GM20000 (cell line): ENCODE data around the gene CACNA1D.
A peak's percentile ranks its signal among the peaks of the same experiment; 100 is the strongest.

Experiments used
- DNase-seq: peaks from one replicate; pipeline ENCODE4 v3.0.0; 2012; ENCODE audit warnings: low spot score
- CTCF ChIP-seq: IDR thresholded peaks from 2 replicates; pipeline ENCODE4 v1.5.1; 2012; ENCODE audit warnings: mild to moderate bottlenecking, control low read depth; ENCODE audit errors: extremely low read depth, missing control alignments

The CACNA1D gene

GRCh38 chr3:53545996-53546359 is 51.6 kb downstream of the CACNA1D start:
- TF ChIP-seq CTCF: no peak
- no peak for DNase-seq

- DNase-seq: no peak
- no peak for TF ChIP-seq CTCF
These were observed 52.9 kb downstream of the CACNA1D start for GRCh38 chr3:53547327-53547726.

- no peak for DNase-seq
- no peak for TF ChIP-seq CTCF
These were observed 55.7 kb downstream of the CACNA1D start for GRCh38 chr3:53550005-53550620.

- DNase-seq: no peak
- TF ChIP-seq CTCF: no peak
These were observed 56.9 kb downstream of the CACNA1D start for GRCh38 chr3:53551324-53551723.

- no peak for DNase-seq
- no peak for TF ChIP-seq CTCF
These were observed 58.3 kb downstream of the CACNA1D start for GRCh38 chr3:53552730-53553129.

GRCh38 chr3:53553200-53553599 is 58.8 kb downstream of the CACNA1D start:
- no peak for TF ChIP-seq CTCF

GRCh38 chr3:53554559-53555067 is 60.2 kb downstream of the CACNA1D start:
- no peak for TF ChIP-seq CTCF
- DNase-seq: peak; percentile 56

More at GRCh38 chr3:53553200-53553599, 58.8 kb downstream of the CACNA1D start:
- DNase-seq: no peak
